CD4-positive, alpha-beta T cell treated with Interleukin-6 at 100 ng/mL for 8 hours (primary cell): ENCODE data around the gene CDX2.
"Not testable (repeated sequence)": the region's sequence is repeated elsewhere in the genome, so short reads cannot be mapped to it uniquely, and the experiment has no call there.

ENCODE experiments used
- DNase-seq: peaks from one replicate; pipeline ENCODE4 v3.0.0-alpha.2; 2020; ENCODE audit warnings: mixed read lengths, low spot score

CDX2 gene

DNA sequence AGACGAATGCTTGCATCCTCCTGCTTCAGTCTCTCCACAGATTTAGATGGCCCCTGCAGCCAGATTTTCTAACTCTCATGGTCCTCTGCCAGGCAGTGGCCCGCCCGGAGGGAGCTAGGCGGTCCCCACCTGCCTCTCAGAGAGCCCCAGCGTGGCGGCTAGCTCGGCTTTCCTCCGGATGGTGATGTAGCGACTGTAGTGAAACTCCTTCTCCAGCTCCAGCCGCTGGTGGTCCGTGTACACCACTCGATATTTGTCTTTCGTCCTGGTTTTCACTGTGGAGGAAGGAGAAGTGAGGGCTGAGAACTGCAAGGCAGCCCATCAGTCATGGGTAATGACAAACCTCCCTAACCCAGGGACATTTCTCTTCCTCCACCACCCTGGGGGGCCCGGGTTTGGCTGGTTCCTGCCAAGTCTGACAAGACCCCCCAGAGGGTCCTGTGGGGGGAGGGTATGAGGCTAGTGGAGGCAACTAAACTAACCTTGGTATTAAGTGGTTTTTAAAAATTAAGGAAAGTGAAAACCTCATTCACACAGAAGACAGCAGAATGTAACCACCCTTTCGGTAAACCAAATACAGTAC is 4.3 kb downstream of the CDX2 start:
- no peak for DNase-seq

DNA sequence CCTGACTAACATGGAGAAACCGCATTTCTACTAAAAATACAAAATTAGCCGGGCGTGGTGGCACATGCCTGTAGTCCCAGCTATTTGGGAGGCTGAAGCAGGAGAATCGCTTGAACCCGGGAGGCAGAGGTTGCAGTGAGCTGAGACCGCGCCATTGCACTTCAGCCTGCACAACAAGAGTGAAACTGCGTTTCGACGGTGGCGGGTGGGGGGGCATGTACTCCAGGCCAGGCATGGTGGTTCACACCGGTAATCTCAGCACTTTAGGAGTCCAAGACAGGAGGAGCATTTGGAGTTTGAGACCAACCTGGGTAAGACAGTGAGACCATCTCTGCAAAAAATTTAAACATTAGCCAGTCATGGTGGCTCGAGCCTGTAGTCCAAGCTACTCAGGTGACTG is 4.9 kb downstream of the CDX2 start:
- DNase-seq = not testable (repeated sequence)

DNA sequence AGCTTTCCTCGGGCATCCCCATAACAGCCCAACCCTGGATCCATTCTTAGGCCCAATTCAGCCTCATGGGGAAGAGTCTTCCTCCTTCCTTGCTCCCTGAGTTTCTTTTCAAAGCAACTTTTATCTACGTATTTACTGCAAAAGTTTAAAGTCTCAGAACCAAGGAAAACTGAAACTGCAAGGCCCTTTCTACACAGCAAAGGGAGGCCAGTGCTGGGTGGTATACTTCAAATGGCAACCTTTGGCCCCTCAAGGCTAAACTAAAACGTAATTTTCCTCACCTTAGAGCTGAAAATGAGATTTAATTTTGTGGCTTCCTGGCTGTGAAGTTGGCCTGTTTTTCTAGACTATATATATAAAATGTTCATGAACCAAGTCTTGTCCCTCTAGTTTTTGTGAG is 5.6 kb downstream of the CDX2 start:
- DNase-seq = no peak

DNA sequence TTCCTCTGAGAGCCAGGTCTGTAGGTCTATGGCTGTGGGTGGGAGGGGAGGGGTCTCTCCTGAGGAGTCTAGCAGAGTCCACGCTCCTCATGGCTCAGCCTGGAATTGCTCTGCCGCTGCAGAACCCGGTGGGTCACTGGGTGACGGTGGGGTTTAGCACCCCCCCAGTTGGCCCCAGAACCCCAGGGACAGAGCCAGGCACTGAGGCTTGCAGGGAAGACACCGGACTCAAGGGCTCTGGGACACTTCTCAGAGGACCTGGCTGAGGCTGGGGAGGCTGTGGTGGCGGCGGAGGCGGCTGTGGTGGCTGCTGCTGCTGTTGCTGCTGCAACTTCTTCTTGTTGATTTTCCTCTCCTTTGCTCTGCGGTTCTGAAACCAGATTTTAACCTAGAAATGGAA is 6.1 kb downstream of the CDX2 start:
- no peak for DNase-seq

DNA sequence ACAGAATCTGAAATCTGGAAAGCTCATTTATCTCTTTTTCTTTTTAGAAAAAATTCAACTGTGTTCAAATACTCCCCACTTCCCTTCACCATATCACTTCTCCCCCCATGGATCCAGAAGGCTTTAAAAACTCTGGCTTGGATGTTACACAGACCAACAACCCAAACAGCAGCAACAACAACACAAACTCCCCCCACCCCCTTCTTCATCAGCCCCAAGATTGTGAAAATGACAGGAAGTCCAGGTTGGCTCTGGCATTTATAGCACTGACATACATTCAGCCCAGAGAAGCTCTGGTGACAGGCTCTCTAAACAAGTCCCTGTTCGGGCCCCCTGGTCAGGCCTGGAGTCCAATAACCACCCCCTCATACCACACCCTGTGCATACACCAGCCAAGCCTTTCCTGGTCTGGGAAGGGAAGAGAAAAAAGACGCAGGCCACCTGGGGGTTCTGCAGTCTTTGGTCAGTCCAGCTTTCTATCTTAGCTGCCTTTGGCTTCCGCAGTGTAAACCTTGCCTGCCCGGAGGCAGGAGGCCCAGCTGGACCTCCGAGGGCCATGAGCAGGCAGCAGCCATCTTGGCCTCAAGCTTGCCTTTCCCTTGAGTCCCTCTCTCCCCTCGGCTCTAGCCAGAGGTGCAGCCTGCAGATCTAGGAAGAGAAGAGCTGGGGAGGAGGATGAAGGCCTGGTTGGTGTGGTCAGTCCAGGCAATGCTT is 6.8 kb downstream of the CDX2 start:
- DNase-seq = no peak

DNA sequence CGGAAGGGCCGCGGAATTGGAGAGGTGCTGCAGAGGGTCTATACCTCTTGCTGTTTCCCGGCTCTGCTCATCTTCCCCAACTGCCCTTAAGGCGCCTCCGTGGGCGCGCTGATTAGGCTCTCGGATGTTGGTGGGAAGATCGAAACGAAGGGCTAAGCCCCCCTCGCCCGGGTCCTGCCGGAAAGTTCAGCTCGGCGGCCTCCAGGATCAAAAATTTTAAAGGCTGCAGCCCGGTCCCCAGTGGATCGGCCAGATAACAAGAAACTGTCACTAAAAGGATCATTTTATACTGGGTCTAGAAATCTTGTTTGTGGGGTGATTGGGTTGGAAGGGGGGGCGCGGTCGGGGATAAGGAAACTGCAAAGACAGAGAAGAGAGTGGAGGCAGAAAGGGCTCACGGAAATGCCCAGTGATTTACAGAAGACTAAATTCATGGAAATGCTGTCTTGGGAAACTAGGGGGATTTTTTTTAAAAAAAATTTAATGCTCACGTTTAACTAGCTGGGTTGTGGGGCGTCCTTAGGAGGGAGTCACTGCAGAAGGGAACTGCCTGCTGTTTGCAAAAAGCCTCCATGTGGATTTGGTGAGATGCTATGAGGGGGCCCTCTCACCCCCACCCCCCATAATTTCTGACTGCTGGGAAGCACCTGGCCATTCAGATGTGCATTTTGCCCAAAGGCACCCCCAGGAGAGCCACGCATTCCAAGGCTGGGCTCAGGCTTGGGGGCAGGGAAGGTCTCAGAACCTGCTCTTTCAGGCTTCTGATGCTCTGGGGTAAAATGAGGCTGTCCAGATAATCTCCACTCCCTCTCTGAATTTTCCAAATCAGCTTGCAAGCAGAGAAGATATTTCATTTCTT is 7.7 kb downstream of the CDX2 start:
- no peak for DNase-seq

DNA sequence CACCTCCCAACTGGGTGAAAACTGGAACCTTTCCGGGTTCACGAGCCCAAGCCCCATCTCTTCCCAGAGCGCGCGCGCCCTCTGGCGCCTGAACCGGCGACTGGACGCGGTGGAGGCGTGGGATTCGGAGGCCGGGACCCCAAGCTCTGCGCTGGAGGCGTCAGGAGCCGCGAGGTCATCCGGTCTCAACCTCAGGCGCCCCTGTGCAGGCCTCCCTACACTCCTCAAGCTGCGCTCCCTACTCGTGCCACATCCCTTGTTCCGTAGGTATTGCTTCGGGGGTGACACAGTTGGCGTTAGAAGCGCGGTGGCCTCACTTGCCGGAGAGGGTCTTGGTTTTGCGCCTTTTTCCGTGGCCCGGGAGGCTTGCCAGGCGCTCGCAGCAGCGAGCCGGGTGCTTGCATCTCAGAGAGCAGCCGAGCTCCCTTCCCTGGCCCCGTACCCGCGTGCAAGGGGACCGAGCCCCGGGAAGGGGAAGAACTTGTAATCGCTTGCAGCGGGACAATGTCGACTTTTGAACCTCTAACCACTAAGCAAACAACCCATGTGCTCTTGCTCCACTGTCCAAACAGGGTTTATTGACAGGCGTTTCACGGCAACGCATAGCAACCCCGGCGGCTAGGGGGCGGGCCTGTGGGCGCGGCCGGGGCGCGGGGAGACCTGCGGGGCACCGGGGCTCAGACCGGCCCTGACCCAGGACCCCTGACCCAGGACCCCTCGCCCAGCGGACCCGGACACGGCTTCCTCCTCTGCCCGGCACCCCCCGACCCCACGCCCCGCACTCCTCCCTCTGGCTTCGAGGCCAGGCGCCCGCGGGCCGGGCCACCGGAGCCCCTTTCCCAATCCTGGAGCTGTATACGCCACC is 8.5 kb downstream of the CDX2 start:
- DNase-seq = no peak

DNA sequence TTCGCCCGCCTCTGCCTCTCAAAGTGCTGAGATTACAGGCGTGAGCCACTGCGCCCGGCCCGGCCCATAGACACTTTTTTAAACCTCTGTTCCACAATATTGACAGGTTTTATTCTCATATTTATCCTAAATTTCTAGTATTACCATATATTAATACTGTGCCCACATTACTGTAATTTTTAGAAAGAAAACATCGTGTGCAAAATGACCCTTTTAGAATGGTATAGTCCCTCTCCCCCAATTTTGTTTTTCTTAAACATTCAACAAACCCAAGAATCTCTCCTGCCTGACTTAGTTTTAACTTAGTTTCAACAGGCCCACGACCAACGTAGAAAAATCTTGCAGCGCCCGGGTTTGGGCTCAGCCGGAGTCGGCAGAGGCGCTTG is 9.1 kb downstream of the CDX2 start:
- no peak for DNase-seq

DNA sequence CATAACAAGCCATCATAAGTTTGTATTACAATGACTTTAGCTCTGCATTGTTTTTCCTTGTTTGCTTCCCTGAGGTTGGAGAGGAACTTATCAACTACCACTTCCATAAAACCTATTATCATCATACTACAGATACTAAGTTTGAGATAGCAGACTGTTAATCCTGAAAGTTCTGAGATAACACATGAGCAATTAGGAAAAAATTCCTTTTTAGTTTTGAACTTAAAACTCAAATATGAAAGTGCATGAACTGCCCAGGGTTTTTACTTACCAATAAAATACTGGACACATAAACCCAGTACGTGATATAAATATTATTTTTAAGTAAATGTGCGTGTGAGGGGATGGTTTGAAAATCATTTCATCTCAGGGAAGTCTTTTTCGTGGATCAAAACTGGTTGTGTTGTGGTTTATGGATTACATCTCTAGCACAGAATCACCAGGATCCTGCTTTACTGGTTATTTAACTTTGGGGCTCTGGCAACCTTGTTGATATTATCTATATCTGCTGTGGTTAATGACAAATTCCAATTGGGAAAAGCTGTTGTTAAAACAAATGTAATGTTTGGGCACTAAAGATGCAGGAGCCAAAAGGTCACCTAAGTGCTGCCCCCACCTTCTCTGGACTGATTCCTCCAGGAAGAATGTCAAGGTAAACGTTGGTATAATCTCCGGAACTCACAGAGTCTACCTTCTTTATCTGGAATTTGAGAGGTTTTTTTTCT is 12.4 kb downstream of the CDX2 start:
- no peak for DNase-seq

DNA sequence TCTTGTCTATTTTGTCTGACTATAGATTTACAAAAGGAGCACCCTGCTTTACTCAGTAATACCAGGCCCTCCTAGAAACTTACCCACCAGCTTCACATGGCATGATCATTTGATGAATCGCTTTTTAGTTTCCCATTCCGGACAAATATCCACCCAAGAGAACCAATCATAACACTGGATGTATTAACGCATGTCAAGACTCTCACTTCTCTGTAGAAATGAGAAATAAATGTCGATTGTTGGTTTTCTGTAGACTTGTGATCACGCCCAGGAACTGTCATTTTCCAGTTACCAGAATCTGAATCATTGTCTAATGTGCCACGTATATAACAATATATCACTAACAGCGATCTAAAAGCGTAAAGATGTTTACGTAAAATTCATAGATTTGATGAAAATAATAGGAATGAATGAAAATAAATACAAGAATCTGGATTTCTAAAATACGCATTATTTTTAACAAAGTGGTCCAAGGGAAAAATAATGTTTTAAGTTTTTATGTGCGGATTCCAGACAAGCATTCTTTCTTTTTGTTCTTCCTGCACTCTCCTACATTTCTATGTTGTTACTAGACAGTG is 14.0 kb downstream of the CDX2 start:
- no peak for DNase-seq

DNA sequence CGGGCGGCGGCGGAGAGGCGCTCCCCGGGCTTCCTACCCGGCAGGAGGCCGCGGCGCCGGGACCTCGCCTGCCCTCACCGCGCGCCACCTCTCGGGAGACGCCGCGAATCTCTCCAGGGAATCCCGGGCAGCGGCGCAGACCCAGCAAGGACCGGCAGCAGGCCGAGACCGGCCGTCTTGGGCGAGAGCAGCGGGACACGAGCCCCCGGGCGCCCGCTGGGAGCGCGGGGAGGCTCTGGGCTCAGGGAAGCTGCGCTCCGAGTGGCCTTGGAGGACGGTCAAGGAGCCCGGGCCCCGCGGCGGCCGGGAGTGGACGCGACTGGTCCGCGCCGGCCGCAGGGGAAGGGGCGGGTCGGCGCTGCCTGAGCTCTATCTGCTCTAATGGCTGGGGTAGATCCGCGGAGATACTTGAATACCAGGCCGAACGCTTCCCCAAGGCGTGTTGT is 14.7 kb downstream of the CDX2 start:
- DNase-seq = no peak

DNA sequence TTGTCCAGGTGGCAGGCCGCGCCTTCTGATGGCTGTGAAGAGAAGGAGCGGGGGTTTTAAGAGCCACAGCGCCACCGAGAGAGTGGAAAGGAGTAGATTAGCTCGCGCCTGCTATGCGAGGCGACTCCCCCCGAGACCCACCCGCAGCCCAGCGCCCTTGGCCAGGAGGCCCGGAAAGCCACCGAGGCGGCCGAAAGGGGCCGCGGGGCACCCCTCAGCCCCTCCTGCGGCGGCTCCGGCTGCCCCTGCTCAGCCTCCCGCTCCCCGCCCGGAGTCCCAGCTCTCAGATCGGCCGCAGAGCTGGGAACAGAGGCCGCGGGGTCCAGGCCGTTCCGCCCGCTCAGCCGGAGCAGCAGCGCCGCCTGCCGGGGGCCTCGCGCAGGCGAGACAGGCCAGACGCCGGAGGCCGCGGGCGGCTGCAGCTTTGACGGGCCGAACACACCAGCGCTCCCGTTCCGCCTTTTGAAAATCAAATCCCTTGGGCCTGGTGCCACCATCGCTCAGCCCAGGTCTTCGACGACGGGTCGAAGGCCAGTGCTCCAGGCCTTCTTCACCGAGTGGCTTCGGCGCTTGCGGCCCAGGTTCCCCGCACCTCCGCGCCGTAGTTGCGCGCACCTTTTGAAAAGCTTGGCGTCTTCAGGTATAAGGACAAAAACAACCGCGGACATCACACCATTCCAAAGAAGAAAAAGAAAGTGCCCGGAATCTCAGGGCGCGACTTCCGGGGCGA is 15.3 kb downstream of the CDX2 start:
- DNase-seq = peak; percentile 24

DNA sequence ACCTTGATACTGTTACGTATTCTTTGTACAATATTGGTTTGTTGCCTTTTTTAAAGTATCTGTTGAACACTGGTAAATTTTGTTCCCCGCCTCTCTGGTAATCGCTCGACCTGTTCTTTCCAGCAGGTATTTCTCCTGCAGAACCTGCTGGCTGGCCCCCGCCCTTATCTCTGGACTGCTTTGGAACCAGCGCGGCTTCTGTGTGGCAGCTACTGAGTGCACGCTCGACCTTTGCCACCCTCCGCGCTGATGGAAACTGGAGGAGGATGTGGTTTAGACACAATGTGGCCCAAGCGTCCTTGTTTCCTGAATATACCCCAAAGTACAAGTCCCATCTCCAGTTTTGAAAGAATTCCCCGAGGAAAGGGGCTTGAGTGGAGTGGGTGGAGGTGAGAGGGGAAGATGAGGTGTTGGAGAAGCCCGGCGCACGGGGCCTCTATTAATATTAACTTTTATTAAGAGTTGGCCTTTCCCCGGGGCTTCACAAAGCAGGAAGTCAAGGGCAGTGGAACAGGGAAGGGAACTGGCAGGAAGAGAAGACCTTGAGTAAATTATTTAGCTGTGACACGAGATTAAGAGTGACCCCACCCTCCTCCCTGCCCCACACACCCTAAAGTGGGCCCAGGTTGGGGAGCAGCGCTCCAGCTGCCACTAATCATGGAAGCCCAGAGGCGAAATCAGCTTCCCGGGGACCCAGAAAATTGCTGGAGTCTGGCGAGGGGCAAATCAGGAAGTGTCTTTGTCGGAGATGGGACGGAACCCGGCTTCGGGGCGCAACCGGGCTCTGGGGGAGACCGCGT is 16.0 kb downstream of the CDX2 start:
- DNase-seq = no peak

DNA sequence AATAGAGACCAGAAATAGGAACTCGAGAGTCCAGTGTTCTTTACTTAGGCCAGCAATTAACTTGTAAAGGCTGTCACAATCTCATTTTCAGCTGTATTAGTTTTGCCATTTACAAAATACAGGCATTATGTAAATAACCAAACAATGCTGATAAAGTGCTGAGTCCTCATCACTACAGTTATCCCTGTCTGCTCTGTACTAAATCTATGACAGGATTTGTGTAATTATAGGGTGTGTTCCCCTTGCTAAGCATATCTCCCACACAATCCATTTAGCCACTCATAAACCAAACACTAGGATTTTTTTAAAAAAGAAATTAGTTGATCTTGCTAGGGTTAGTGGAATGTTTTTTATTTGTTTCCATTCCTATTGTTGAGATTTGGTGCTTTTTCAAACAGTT is 26.1 kb downstream of the CDX2 start:
- DNase-seq = no peak

DNA sequence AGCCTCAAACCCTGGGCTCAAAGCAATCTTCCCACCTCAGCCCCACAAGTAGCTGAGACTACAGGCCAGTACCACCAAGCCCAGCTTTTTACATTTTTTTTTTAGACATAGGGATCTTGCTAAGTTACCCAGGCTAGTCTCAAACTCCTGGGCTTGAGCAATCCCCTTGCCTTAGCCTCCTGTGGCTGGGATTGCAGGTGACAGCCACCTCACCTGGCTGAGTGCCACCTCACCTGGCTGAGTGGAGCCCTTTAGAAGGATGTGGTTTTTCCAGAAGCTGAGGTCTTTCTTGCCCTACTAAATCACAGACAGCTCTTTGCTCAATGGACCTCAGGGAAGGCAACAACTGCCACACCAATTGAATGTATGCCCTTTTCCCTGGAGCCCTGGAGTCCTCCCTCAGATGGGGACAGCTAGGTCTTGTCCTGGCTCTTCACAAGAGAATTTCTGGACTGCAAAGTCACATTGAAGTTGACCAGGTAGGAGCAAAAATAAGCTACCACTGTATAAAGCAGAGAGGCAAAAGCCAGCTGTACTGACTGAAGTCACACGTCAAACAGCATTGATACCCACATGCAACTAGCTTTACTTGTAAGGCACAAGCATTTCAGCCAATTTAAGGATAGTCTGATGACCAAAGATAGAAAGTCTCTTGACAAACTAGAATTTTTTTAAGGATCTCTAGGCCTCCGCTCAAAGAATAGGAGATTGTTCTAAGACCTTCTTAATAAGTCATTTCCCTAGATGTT is 35.4 kb downstream of the CDX2 start:
- DNase-seq = no peak

DNA sequence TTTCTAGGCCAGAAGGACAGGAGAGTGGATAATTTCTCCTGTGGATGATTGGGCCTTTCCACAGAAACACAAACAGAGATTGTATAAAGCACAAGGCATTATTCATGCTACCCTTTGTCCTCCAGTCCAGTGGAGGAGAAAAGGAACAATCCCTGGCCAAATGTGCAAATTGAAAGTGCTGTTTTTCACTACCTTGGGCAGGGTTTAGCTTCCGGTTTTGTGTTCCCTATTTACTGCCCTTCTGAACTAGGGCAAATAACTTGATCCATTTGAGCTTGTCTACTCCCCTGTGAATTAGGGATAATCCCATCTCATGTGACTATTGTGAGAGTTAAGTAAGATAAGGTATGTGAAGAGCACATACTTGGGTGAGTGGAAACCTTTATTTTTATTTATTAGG is 36.0 kb downstream of the CDX2 start:
- DNase-seq = no peak

DNA sequence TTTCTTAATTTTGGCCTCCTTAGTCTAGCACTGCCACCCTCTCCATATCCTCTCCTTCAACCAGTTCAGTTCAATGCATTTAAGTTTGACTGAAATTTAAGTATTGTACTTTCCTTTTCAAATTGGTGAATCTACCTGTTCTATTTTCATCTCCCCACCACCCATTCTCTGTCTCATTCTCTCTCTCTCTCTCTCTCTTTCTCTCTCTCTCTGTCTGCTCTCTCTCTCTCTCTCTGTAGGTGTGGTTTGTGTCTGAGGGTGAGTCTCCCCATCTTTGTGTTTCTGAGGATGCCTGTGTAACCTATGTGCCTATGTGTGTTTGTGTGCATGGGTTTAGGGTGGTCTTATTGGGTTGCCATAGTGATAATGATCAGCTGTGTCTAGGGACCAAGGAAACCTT is 39.2 kb downstream of the CDX2 start:
- no peak for DNase-seq

DNA sequence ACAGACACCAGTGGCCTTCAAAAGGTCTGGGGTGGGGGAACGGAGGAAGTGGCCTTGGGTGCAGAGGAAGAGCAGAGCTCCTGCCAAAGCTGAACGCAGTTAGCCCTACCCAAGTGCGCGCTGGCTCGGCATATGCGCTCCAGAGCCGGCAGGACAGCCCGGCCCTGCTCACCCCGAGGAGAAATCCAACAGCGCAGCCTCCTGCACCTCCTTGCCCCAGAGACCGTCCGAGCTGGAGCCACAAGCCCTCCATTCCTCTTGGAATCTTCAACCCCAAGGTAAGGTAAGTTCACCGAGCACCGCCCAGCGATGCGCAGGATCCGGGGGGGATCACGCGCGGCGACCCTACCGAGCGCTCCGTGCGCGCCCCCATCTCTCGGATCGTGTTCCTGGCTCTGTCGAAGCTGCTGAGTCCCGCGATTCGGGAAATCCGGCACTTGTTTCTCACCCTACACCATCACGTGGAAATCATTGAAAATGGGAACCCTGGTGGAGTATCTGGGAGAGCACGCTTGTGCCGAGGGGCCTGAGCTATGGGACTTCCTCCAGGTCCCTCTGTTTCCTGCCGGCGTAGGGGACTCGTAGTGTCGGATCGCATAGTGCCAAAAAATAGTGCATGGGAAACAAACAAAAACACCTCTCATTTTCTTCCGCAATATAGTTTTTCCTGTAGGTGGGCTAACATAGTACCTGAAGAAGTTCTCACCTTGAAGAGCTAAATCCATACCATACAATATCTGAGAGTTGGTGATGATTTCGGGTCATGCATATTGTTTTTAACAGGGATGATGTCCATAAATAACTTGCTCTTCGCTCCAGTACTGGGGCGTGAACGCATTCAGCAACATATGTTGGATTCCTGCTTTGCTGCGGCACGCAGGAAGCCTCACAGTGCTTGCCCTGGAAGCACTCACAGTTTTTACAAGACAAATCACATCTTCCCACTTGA is 40.0 kb downstream of the CDX2 start:
- DNase-seq = no peak
